NCI-H128 (cell line): Measurements from ENCODE around the gene CAP1.

Experiments
- DNase-seq: peaks from one replicate; lab custom pipeline; 2025; ENCODE audit not compliant: unreplicated experiment; lab: John Stamatoyannopoulos, UW

Gene CAP1

DNA sequence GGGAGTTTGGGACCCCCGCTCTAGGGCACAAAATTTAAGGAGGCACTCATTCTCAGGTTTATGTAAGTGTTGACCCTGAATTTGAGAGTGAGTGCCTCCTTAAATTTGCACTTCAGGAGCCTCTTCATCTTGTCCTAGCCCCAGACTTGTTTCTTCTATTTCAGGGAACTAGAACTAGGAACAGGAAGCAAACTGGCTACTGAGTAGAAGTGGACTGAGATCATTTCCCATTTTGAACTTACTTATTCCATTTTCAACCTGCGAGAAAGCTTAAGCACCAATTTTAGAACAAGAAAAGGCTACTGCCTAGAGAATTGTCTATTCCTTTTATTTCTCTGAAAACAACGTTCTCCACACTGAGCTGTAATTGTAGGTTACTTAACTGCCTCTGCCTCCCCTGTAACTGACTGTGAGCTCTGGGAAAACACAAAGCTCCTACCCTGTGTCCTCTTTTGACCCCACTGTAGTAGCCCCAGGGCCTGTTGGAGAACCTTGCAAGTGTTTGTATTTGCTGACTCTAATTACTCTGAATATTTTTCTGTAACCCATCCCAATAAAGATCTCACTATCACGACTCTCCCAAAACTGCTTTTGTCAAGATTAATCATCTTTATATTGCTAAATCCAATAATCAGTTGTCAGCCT lies 54.1 kb downstream of the CAP1 start:
- no peak for DNase-seq

- no peak for DNase-seq
Observed at GRCh38 chr1:40095806-40096205, 55.3 kb downstream of the CAP1 start.

DNA sequence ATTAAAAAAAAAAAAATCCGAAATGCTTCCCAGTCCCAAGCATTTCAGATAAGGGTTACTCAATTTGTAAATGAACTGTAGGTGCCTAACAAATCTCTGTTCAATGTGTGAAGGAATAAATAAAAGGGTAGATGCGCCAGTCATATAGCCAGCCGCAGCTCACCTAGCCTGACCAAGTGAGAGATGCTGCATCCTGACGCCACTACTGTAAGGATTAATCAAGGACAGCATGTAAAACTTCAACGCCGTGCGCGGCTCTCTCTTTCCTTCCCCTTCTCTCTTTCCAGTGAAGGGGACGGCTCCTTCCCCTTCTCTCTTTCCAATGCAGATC lies 56.1 kb downstream of the CAP1 start:
- DNase-seq, result no peak

GRCh38 chr1:40096977-40097782 lies 56.7 kb downstream of the CAP1 start, which contains the start of gene PPT1:
Gene PPT1, minus strand, starts transcription at chr1:40097252. Its CDS starts 14 bp downstream, at chr1:40097238.
- DNase-seq, result peak; percentile 74

DNA sequence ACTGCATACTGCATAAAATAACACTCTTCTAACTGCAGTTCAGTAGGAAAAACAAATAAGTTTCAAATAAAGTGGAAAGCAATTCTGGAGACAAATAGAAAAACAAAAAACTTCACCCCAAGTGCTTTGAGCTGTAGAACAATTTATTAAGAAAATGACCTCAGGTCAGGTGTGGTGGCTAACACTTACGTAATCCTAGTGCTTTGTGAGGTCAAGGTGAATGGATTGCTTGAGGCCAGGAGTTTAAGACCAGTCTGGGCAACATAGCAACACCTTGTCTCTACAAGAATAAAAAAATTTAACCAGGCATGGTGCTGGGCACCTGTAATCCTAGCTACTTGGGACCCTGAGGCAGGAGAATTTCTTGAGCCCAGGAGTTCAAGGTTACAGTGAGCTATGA lies 61.5 kb downstream of the CAP1 start:
- DNase-seq, result no peak

DNA sequence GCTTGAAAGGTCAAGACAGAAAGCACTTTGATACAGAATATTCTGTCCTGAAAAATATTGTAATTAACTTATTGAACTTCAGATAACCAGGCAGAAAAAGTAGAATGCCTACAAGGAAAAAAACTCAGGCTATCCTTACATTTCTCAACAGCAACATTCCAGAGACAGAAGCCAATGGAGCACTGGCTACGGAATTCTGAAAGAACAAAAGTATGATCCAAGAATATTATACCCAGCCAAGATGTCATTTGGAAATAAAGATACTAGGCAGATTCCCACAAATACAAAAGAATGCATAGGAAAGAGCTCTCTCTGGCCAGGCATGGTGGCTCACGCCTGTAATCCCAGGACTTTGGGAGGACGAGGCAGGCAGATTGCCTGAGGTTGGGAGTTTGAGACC lies 62.4 kb downstream of the CAP1 start:
- no peak for DNase-seq

- DNase-seq, result no peak
Observed at GRCh38 chr1:40105028-40105427, 64.5 kb downstream of the CAP1 start.

GRCh38 chr1:40107290-40107959 lies 66.9 kb downstream of the CAP1 start:
- DNase-seq, result no peak

DNA sequence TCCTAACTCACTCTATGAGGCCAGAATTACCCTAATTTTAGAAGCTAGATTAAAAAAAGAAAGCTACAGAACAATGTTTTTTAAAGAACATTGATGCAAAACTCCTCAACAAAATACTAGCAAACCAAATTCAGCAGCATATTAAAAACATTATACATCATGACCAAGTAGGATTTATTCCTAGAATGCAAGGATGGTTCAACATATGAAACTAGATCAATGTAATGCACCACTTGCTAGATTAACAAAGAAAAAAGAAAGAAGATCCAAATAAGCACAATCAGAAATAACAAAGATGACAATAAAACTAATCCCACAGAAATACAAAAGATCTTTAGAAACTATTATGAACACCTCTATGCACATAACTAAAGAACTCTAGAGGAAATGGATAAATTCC lies 69.9 kb downstream of the CAP1 start:
- no peak for DNase-seq

- no peak for DNase-seq
Observed at GRCh38 chr1:40114400-40114799, 73.9 kb downstream of the CAP1 start.

GRCh38 chr1:40120128-40120527 lies 79.6 kb downstream of the CAP1 start:
- DNase-seq, result no peak
